Hepatocyte (in vitro differentiated cells): ENCODE data around the gene WDR86.

Experiments
- EZH2 ChIP-seq: fragments of 200-600 bp; sonication (generic); IDR thresholded peaks from 2 replicates; pipeline ENCODE4 v1.6.1; 2016; ENCODE audit warnings: antibody characterized with exemption, mild to moderate bottlenecking, borderline replicate concordance
- EZH2phosphoT487 ChIP-seq: fragments of 200-600 bp; sonication (generic); IDR thresholded peaks from one replicate; pipeline ENCODE4 v1.6.1; 2018; ENCODE audit warnings: antibody characterized with exemption, mild to moderate bottlenecking, low read depth, moderate library complexity; ENCODE audit not compliant: unreplicated experiment, severe bottlenecking
- TF ChIP-seq, protein P1 (sequence below): fragments of 200-600 bp; sonication (generic); IDR thresholded peaks from 2 replicates; pipeline ENCODE4 v1.5.1; 2016; ENCODE audit warnings: antibody characterized with exemption, mild to moderate bottlenecking; ENCODE audit not compliant: poor library complexity

DNA sequence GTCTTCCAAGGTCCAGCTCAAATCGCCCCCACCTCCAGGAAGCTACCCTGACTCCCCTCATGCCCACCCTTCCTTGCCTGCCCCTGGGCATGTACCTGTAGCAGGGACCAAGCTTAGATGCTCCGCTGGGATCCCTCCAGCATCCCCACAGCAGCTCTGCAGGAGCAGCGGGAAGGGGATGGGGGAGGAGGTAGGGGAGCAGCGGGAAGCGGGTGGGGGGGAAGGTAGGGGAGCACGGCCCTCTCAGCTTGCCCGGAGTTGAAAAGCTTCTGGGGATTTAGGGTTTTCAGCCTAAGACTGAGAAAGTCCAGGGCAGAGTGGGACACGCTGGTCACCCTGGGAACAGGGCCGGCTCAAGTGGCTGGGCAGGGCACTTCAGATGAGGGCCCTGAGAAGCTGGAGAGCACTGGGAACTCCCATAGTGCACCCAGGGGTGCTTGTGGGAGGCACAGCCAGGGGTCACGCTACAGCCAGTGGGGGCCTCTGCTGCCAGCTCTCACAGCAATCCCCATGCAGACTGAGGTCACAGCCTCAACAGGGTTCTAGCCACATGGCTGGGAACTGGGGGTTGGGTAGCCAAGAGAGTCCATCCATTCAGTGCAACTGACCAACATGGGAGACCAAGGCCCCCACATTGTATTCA lies 13.4 kb downstream of the WDR86 start:
- TF ChIP-seq, protein P1, sequence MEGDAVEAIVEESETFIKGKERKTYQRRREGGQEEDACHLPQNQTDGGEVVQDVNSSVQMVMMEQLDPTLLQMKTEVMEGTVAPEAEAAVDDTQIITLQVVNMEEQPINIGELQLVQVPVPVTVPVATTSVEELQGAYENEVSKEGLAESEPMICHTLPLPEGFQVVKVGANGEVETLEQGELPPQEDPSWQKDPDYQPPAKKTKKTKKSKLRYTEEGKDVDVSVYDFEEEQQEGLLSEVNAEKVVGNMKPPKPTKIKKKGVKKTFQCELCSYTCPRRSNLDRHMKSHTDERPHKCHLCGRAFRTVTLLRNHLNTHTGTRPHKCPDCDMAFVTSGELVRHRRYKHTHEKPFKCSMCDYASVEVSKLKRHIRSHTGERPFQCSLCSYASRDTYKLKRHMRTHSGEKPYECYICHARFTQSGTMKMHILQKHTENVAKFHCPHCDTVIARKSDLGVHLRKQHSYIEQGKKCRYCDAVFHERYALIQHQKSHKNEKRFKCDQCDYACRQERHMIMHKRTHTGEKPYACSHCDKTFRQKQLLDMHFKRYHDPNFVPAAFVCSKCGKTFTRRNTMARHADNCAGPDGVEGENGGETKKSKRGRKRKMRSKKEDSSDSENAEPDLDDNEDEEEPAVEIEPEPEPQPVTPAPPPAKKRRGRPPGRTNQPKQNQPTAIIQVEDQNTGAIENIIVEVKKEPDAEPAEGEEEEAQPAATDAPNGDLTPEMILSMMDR = no peak
- TF ChIP-seq EZH2phosphoT487 (no peak), EZH2 (no peak)
